HL-60 (cell line): ENCODE results near the gene TMEM250.

Experiments
- DNase-seq, 2 experiments: peaks; one replicate each; pipeline ENCODE4 v3.0.0-alpha.2; 2010 to 2020; ENCODE audit warnings: low read depth in 1 of 2, low spot score in 1 of 2
- H3K27ac ChIP-seq: fragments of 250-450 bp; sonication (Bioruptor Pico); replicated peaks from 2 replicates; pipeline ENCODE4 v1.5.1; 2020; ENCODE audit warnings: mild to moderate bottlenecking, moderate library complexity
- H3K27me3 ChIP-seq: fragments of 250-450 bp; sonication (Bioruptor Pico); 2 replicates; pipeline ENCODE4 v1.5.1; 2021; ENCODE audit warnings: mild to moderate bottlenecking, moderate library complexity; ENCODE audit not compliant: insufficient read depth, poor library complexity, severe bottlenecking
- H3K4me3 ChIP-seq: replicated peaks from 2 replicates; pipeline ENCODE4 v1.5.1; 2011; ENCODE audit warnings: mild to moderate bottlenecking, control low read depth, low read length; ENCODE audit not compliant: insufficient read depth
- GABPA ChIP-seq: IDR thresholded peaks from 2 replicates; pipeline ENCODE4 v1.6.1; 2012; ENCODE audit warnings: low read depth
- POLR2AphosphoS5 ChIP-seq: IDR thresholded peaks from 2 replicates; pipeline ENCODE4 v1.6.1; 2012; ENCODE audit warnings: low read depth
- SPI1 ChIP-seq: IDR thresholded peaks from 2 replicates; pipeline ENCODE4 v1.6.1; 2012; ENCODE audit warnings: low read depth, mild to moderate bottlenecking, borderline replicate concordance
- TF ChIP-seq, protein P1 (sequence below): IDR thresholded peaks from one replicate; pipeline ENCODE4 v1.5.1; 2011; ENCODE audit warnings: low read length, control low read depth, inconsistent platforms; ENCODE audit not compliant: insufficient read depth
- TF ChIP-seq, protein P2 (sequence below): IDR thresholded peaks from 2 replicates; pipeline ENCODE4 v1.6.1; 2012; ENCODE audit warnings: low read depth; ENCODE audit not compliant: insufficient replicate concordance

Gene TMEM250

DNA sequence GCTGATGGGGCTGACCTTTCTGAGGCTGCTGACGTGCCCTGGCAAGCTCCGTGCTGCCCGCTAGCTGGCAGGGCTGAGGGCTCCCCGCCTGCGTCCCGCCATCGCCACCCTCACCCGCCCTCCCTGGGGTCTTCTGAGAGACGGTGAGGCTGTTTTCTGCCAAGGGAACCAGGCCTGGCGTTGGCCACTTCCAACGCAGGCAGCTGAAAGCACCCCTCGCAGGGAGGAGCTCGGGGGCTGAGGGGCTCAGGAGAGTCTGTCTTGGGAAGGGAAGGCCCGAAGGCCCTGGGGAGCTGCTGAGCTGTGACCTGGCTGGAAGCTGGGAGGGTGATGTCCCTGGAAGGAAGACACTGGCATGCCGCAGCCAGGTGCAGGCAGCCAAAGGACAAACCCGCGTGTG is 9.8 kb upstream of the TMEM250 start:
- H3K27ac ChIP-seq, result no peak overlapping the region
- no peak for TF ChIP-seq GABPA
- no peak for TF ChIP-seq POLR2AphosphoS5
- TF ChIP-seq, protein P1, sequence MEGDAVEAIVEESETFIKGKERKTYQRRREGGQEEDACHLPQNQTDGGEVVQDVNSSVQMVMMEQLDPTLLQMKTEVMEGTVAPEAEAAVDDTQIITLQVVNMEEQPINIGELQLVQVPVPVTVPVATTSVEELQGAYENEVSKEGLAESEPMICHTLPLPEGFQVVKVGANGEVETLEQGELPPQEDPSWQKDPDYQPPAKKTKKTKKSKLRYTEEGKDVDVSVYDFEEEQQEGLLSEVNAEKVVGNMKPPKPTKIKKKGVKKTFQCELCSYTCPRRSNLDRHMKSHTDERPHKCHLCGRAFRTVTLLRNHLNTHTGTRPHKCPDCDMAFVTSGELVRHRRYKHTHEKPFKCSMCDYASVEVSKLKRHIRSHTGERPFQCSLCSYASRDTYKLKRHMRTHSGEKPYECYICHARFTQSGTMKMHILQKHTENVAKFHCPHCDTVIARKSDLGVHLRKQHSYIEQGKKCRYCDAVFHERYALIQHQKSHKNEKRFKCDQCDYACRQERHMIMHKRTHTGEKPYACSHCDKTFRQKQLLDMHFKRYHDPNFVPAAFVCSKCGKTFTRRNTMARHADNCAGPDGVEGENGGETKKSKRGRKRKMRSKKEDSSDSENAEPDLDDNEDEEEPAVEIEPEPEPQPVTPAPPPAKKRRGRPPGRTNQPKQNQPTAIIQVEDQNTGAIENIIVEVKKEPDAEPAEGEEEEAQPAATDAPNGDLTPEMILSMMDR, result no peak
- TF ChIP-seq SPI1, result no peak
- TF ChIP-seq, protein P2, sequence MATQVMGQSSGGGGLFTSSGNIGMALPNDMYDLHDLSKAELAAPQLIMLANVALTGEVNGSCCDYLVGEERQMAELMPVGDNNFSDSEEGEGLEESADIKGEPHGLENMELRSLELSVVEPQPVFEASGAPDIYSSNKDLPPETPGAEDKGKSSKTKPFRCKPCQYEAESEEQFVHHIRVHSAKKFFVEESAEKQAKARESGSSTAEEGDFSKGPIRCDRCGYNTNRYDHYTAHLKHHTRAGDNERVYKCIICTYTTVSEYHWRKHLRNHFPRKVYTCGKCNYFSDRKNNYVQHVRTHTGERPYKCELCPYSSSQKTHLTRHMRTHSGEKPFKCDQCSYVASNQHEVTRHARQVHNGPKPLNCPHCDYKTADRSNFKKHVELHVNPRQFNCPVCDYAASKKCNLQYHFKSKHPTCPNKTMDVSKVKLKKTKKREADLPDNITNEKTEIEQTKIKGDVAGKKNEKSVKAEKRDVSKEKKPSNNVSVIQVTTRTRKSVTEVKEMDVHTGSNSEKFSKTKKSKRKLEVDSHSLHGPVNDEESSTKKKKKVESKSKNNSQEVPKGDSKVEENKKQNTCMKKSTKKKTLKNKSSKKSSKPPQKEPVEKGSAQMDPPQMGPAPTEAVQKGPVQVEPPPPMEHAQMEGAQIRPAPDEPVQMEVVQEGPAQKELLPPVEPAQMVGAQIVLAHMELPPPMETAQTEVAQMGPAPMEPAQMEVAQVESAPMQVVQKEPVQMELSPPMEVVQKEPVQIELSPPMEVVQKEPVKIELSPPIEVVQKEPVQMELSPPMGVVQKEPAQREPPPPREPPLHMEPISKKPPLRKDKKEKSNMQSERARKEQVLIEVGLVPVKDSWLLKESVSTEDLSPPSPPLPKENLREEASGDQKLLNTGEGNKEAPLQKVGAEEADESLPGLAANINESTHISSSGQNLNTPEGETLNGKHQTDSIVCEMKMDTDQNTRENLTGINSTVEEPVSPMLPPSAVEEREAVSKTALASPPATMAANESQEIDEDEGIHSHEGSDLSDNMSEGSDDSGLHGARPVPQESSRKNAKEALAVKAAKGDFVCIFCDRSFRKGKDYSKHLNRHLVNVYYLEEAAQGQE, result no peak
- H3K4me3 ChIP-seq, result no peak overlapping the region
- H3K27me3 ChIP-seq, result peaks cover 43% of the 10 kb centered on the region
- no peak for DNase-seq

- DNase-seq, result no peak
- TF ChIP-seq GABPA (no peak), POLR2AphosphoS5 (no peak), SPI1 (no peak)
- TF ChIP-seq, protein P1, result no peak
- TF ChIP-seq, protein P2, result no peak
- H3K27me3 ChIP-seq, result peaks cover 37% of the 10 kb centered on the region
These were observed 8.6 kb upstream of the TMEM250 start for GRCh38 chr9:136127313-136127712.

DNA sequence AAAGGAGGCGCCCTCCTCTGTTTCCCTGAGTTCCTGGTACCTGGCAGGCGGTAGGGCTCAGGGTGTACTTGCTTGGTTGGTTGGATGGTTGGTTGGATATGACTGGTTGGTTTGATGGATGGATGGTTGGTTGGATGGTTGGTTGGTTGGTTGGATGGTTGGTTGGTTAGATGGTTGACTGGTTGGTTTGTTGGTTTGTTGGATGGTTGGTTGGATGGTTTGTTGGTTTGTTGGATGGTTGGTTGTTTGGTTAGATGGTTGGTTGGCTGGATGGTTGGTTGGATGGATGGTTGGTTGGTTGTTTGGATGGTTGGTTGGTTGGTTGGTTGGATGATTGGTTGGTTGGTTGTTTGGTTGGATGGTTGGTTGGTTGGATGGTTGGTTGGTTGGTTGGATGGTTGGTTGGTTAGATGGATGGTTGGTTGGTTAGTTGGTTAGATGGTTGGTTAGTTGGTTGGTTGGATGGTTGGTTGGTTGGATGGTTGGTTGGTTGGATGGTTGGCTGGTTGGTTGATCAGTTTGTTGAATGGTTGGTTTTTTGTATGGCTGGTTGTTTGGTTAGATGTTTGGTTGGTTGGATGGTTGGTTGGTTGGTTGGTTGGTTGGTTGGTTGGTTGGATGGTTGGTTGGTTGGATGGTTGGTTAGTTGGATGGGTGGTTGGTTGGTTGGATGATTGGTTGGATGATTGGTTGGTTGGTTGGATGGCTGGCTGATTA is 6.5 kb upstream of the TMEM250 start:
- no peak for DNase-seq
- TF ChIP-seq POLR2AphosphoS5, result no peak
- TF ChIP-seq SPI1, result no peak
- TF ChIP-seq, protein P2, result no peak
- TF ChIP-seq GABPA, result no peak
- TF ChIP-seq, protein P1, result no peak
- Histone ChIP-seq H3K27ac (no peak overlapping the region), H3K27me3 (peaks cover 18% of the 10 kb centered on the region), H3K4me3 (no peak overlapping the region)

More at GRCh38 chr9:136127313-136127712, 8.6 kb upstream of the TMEM250 start:
- no peak overlapping the region for H3K4me3 ChIP-seq
- H3K27ac ChIP-seq, result no peak overlapping the region
